IMR-90 (cell line): Measurements from ENCODE around the gene CA12. TPM values are rescaled to one million over a fixed set of nuclear protein-coding genes. Genes with fewer than 3 reads are reported as not detected.

Experiments used
- ATAC-seq: fragments of 200-7000 bp; cut with Tn5 transposase; 2 replicates; pipeline ENCODE4 v1.9.1; 2020; ENCODE audit warnings: low read depth, mild to moderate bottlenecking, moderate library complexity
- BruUV-seq: library from RNA; stranded (reverse); fragments of 400-500 nt; replicated peaks from 2 replicates; lab custom pipeline; 2021; lab: Mats Ljungman, UMichigan
- CTCF ChIA-PET: fragments of 300-600 bp; formaldehyde crosslinking; extraction: SDS; loops from one replicate; lab custom pipeline; 2021; ENCODE audit warnings: antibody characterized with exemption; lab: Yijun Ruan, JAX
- POLR2A ChIA-PET: fragments of 300-600 bp; sonication (Branson Sonifier 250); formaldehyde crosslinking; loops from one replicate; lab custom pipeline; 2022; ENCODE audit warnings: antibody characterized with exemption; ENCODE audit not compliant: unreplicated experiment; lab: Charles Lee
- DNase-seq: peaks from one replicate; pipeline ENCODE4 v3.0.0; 2013
- H2AFZ ChIP-seq: replicated peaks from 2 replicates; pipeline ENCODE3; 2013; ENCODE audit warnings: low read length, mild to moderate bottlenecking; ENCODE audit not compliant: poor library complexity
- H2AK5ac ChIP-seq: 2 replicates; pipeline ENCODE4 v1.6.1; 2013; ENCODE audit warnings: low read depth, low read length, inconsistent platforms
- H2AK9ac ChIP-seq: replicated peaks from 2 replicates; pipeline ENCODE3; 2013; ENCODE audit warnings: mild to moderate bottlenecking, low read depth, low read length, moderate library complexity; ENCODE audit not compliant: poor library complexity
- H2BK120ac ChIP-seq: 2 replicates; pipeline ENCODE4 v1.6.1; 2013; ENCODE audit warnings: low read depth, low read length, inconsistent platforms
- H2BK15ac ChIP-seq: 3 replicates; pipeline ENCODE4 v1.6.1; 2013; ENCODE audit warnings: low read depth, low read length, inconsistent platforms
- H2BK20ac ChIP-seq: 2 replicates; pipeline ENCODE4 v1.6.1; 2013; ENCODE audit warnings: low read depth, mild to moderate bottlenecking, inconsistent platforms, low read length, moderate library complexity
- H2BK5ac ChIP-seq: 2 replicates; pipeline ENCODE4 v1.6.1; 2013; ENCODE audit warnings: mild to moderate bottlenecking, low read depth, low read length, inconsistent platforms; ENCODE audit not compliant: poor library complexity, severe bottlenecking
- H3K14ac ChIP-seq: replicated peaks from 2 replicates; pipeline ENCODE4 v1.6.1; 2013; ENCODE audit warnings: low read depth, low read length, inconsistent platforms
- H3K18ac ChIP-seq: 2 replicates; pipeline ENCODE4 v1.6.1; 2013; ENCODE audit warnings: low read depth, low read length, control low read depth
- H3K23ac ChIP-seq: 2 replicates; pipeline ENCODE4 v1.6.1; 2013; ENCODE audit warnings: low read depth, low read length, inconsistent platforms
- H3K27ac ChIP-seq: 2 replicates; pipeline ENCODE4 v1.5.1; 2013; ENCODE audit warnings: mild to moderate bottlenecking, control low read depth, low read length; ENCODE audit not compliant: insufficient read depth
- H3K27me3 ChIP-seq: 2 replicates; pipeline ENCODE4 v1.6.1; 2013; ENCODE audit warnings: low read length; ENCODE audit not compliant: control insufficient read depth, insufficient read depth
- H3K36me3 ChIP-seq: 2 replicates; pipeline ENCODE4 v1.6.1; 2013; ENCODE audit warnings: low read length, mixed read lengths; ENCODE audit not compliant: control insufficient read depth, insufficient read depth
- H3K4ac ChIP-seq: 2 replicates; pipeline ENCODE4 v1.6.1; 2013; ENCODE audit warnings: low read depth, low read length, inconsistent platforms
- H3K4me1 ChIP-seq: 2 replicates; pipeline ENCODE4 v1.6.1; 2013; ENCODE audit warnings: low read length, mixed read lengths; ENCODE audit not compliant: control insufficient read depth, insufficient read depth
- H3K4me2 ChIP-seq: 2 replicates; pipeline ENCODE4 v1.6.1; 2013; ENCODE audit warnings: low read depth, mild to moderate bottlenecking, control low read depth, low read length, moderate library complexity
- H3K4me3 ChIP-seq: 2 replicates; pipeline ENCODE4 v1.5.1; 2013; ENCODE audit warnings: low read depth, mild to moderate bottlenecking, control low read depth, low read length, moderate library complexity; ENCODE audit not compliant: insufficient read depth
- H3K56ac ChIP-seq: 2 replicates; pipeline ENCODE4 v1.6.1; 2013; ENCODE audit warnings: low read length, inconsistent platforms; ENCODE audit not compliant: insufficient read depth; ENCODE audit errors: extremely low read depth
- H3K79me1 ChIP-seq, 2 experiments: 2 replicates each; pipeline ENCODE4 v1.6.1; 2013; ENCODE audit warnings: low read length in 2 of 2, inconsistent platforms in 1 of 2, low read depth in 1 of 2
- H3K9ac ChIP-seq: 2 replicates; pipeline ENCODE4 v1.6.1; 2013; ENCODE audit warnings: low read depth, low read length, control low read depth
- H3K9me1 ChIP-seq: 2 replicates; pipeline ENCODE4 v1.6.1; 2013; ENCODE audit warnings: low read length, inconsistent platforms; ENCODE audit not compliant: insufficient read depth
- H3K9me3 ChIP-seq: 2 replicates; pipeline ENCODE4 v1.6.1; 2013; ENCODE audit warnings: low read length; ENCODE audit not compliant: control insufficient read depth, insufficient read depth
- H4K20me1 ChIP-seq: 2 replicates; pipeline ENCODE4 v1.6.1; 2013; ENCODE audit warnings: low read length, inconsistent platforms; ENCODE audit not compliant: insufficient read depth
- H4K5ac ChIP-seq: 2 replicates; pipeline ENCODE4 v1.6.1; 2013; ENCODE audit warnings: mild to moderate bottlenecking, low read depth, low read length, control low read depth
- H4K8ac ChIP-seq, 2 experiments: 2 replicates each; pipeline ENCODE4 v1.6.1; 2013; ENCODE audit warnings: low read depth in 2 of 2, low read length in 2 of 2, control low read depth in 1 of 2, inconsistent platforms in 1 of 2
- H4K91ac ChIP-seq: 2 replicates; pipeline ENCODE4 v1.6.1; 2013; ENCODE audit warnings: low read depth, low read length, inconsistent platforms; ENCODE audit not compliant: insufficient read depth
- CHD1 ChIP-seq: IDR thresholded peaks from 2 replicates; pipeline ENCODE4 v1.6.1; 2012; ENCODE audit warnings: low read depth, low read length, improper control_type of control experiment
- MXI1 ChIP-seq: IDR thresholded peaks from 2 replicates; pipeline ENCODE4 v1.6.1; 2012; ENCODE audit warnings: low read depth, mild to moderate bottlenecking, low read length, moderate library complexity, borderline replicate concordance
- USF2 ChIP-seq: fragments of 150-350 bp; IDR thresholded peaks from 2 replicates; pipeline ENCODE4 v1.6.1; 2017; ENCODE audit warnings: mild to moderate bottlenecking, antibody characterized with exemption, low read length, low read depth
- whole genome bisulfite sequencing, 2 experiments: methylation state at CpG; one replicate each; pipeline versions ENCODE4 v1.1.5 to v1.1.7; 2013; ENCODE audit warnings: missing lambda C conversion rate in 2 of 2; ENCODE audit not compliant: insufficient read length in 1 of 2; ENCODE audit errors: extremely low coverage in 2 of 2; 5-methylcytosine and 5-hydroxymethylcytosine counted together
- dilution Hi-C: fragments of 300-500 bp; cut with HindIII; formaldehyde crosslinking; loops from one replicate; pipeline ENCODE4 v1.14.3; 2018; ENCODE audit warnings: low sequenced_read_pairs; ENCODE audit not compliant: unreplicated experiment
- in situ Hi-C: fragments of 300-500 bp; cut with MboI; formaldehyde crosslinking; loops from 3 replicates; pipeline ENCODE4 v1.14.3; 2019; ENCODE audit warnings: low sequenced_read_pairs, inconsistent platforms, mixed read lengths
- intact Hi-C: fragments of 100-400 bp; cut with micrococcal nuclease; formaldehyde crosslinking; loops from 2 replicates; pipeline ENCODE4 v1.10.0; 2022
- polyA plus RNA-seq, 3 experiments: library from polyadenylated mRNA; depleted of rRNA; stranded (reverse); fragments of >200 nt; gene quantifications; 2 replicates each; pipeline ENCODE4 v1.2.3, GENCODE V29; 2012; ENCODE audit warnings: low replicate concordance in 1 of 3
- total RNA-seq: library from RNA; depleted of rRNA; stranded (reverse); fragments of >200 nt; gene quantifications from 2 replicates; pipeline ENCODE4 v1.2.3, GENCODE V29; 2012

Gene CA12
- total and polyA plus RNA-seq, 2 of the 4 experiments (the other 2 are of a cell fraction) = 33.7 to 52.6 TPM

GRCh38 chr15:63287109-63287508 is 94.5 kb downstream of the CA12 start:
- Histone ChIP-seq H3K4me3 (no peak overlapping the region), H3K4me2 (no peak overlapping the region), H4K5ac (no peak overlapping the region), H3K56ac (no peak overlapping the region), H4K91ac (no peak overlapping the region), H3K27me3 (no peaks in the 10 kb centered on the region), H4K8ac (no peak overlapping the region), H3K9me1 (peaks cover 7% of the 10 kb centered on the region), H4K20me1 (no peaks in the 10 kb centered on the region), H2AK5ac (no peak overlapping the region), H3K27ac (no peak overlapping the region), H3K4me1 (peaks cover 2% of the 10 kb centered on the region; the same call in 1 of the 2 replicates), H2BK15ac (0 out of 3 replicates have a peak overlapping the region, but pooled peaks have one; percentile 50), H3K14ac (no peak overlapping the region), H3K9ac (no peak overlapping the region), H2BK5ac (no peak overlapping the region), H2AK9ac (no peak overlapping the region), H3K79me1 (peaks cover 5 to 11% of the 10 kb centered on the region in 2 experiments; a peak in 2 of 4 replicates), H3K4ac (0 out of 2 replicates have a peak overlapping the region, but pooled peaks have one; percentile 47), H3K9me3 (no peaks in the 10 kb centered on the region), H2BK120ac (no peak overlapping the region), H3K23ac (peak overlapping the region; percentile 68; the same call in 1 of the 2 replicates), H3K18ac (no peak overlapping the region), H2AFZ (no peak overlapping the region), H2BK20ac (no peak overlapping the region), H3K36me3 (peaks cover 10% of the 10 kb centered on the region)
- DNase-seq (peak; percentile 48), ATAC-seq (peak; percentile 32; the same call in 1 of the 2 replicates)
- intact Hi-C loops = loop anchor here (5.0 kb wide), 1 partner anchor 180 kb away; no protein-coding TSS in a partner anchor
- in situ Hi-C loops = loop anchor here (5.0 to 25.0 kb wide), 2 partner anchors 115 to 775 kb away; no protein-coding TSS in a partner anchor
- CTCF ChIA-PET = interaction anchor here (1.1 kb wide), 1 partner anchor 117 kb away, joined by 4 read pairs; no protein-coding TSS in a partner anchor
- dilution Hi-C loops = no loop called here
- TF ChIP-seq MXI1 (0 out of 2 replicates have a peak, but pooled peaks have one; percentile 17), CHD1 (no peak), USF2 (no peak)
- BruUV-seq = no TSS peak
- 80% methylated on average over 2 of the region's 2 CpGs; no CpG with 5 or more reads in 1 of the 2 experiments for WGBS, 2 experiments
- POLR2A ChIA-PET = no interaction called here
